ENCODE results near the gene GJC3. TPM values are rescaled to one million over a fixed set of nuclear protein-coding genes. Genes with fewer than 3 reads are reported as not detected.
"Not testable (repeated sequence)": the region's sequence is repeated elsewhere in the genome, so short reads cannot be mapped to it uniquely, and the experiment has no call there.

The GJC3 gene, protein sequence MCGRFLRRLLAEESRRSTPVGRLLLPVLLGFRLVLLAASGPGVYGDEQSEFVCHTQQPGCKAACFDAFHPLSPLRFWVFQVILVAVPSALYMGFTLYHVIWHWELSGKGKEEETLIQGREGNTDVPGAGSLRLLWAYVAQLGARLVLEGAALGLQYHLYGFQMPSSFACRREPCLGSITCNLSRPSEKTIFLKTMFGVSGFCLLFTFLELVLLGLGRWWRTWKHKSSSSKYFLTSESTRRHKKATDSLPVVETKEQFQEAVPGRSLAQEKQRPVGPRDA
- 0.28 and 0.45 TPM in 2 replicates for total RNA-seq
- long read RNA-seq, result 0 reads

DNA sequence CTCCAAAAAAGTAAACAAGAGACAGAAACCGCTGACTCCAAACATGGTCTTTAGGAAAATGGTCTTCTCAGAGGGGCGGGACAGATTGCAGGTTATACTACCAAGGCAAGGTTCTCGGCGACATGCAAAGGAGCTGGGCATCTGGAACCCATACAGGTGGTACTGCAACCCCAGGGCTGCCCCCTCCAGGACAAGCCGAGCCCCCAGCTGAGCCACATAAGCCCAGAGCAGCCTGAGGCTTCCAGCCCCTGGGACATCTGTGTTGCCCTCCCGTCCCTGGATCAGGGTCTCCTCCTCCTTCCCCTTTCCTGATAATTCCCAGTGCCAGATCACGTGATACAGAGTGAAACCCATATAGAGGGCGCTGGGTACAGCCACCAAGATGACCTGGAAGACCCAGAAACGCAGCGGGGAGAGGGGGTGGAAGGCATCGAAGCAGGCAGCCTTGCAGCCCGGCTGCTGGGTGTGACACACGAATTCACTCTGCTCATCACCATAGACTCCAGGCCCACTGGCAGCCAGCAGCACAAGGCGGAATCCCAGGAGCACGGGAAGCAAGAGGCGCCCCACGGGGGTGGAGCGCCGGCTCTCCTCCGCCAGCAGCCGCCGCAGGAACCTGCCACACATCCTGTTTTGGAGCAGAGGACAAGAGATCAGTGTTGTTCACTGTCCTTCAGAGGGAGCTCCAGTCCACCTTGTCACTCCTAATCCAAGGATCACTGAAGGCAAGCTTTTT is at the start of gene GJC3:
GJC3 (minus strand) TSS at position 627 of the 736 bp plus-strand sequence; CDS start at position 627, 0 bp downstream.
- DNase-seq (ENCODE audit: low read depth, low spot score), result peak; percentile 46
- Mint-ChIP-seq H3K27me3 (ENCODE audit: low read depth) (peaks cover 48% of the 10 kb centered on the region), H3K36me3 (ENCODE audit: low read depth) (no peaks in the 10 kb centered on the region), H3K27ac (ENCODE audit: unreplicated experiment) (no peak within 1 kb of the TSS), H3K4me3 (peak within 1 kb of the TSS; percentile 80), H3K9me3 (no peaks in the 10 kb centered on the region), H3K4me1 (peaks cover 26% of the 10 kb centered on the region)
- TF ChIP-seq, protein P1, sequence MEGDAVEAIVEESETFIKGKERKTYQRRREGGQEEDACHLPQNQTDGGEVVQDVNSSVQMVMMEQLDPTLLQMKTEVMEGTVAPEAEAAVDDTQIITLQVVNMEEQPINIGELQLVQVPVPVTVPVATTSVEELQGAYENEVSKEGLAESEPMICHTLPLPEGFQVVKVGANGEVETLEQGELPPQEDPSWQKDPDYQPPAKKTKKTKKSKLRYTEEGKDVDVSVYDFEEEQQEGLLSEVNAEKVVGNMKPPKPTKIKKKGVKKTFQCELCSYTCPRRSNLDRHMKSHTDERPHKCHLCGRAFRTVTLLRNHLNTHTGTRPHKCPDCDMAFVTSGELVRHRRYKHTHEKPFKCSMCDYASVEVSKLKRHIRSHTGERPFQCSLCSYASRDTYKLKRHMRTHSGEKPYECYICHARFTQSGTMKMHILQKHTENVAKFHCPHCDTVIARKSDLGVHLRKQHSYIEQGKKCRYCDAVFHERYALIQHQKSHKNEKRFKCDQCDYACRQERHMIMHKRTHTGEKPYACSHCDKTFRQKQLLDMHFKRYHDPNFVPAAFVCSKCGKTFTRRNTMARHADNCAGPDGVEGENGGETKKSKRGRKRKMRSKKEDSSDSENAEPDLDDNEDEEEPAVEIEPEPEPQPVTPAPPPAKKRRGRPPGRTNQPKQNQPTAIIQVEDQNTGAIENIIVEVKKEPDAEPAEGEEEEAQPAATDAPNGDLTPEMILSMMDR (conservative IDR thresholded peaks at IDR 0.05), result peak; percentile 55

DNA sequence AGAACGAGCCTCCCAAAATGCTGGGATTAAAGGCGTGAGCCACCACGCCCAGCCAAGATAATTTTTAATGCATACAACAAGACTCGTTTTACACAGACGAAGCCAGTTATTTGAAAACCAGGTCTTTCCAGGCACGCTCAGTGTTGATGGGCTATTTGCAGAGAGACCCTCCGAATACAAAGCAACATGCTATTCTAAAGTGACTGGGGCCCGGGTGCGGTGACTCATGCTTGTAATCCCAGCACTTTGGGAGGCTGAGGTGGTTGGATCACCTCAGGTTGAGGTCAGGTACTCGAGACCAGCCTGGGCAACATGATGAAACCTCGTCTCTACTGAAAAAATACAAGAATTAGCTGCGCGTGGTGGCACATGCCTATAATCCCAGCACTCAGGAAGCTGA is 47.2 kb upstream of the GJC3 start:
- Mint-ChIP-seq H3K9me3 (no peaks in the 10 kb centered on the region), H3K4me1 (peaks cover 8% of the 10 kb centered on the region), H3K36me3 (ENCODE audit: low read depth) (no peaks in the 10 kb centered on the region), H3K4me3 (no peak overlapping the region), H3K27ac (ENCODE audit: unreplicated experiment) (no peak overlapping the region), H3K27me3 (ENCODE audit: low read depth) (peaks cover 16% of the 10 kb centered on the region)
- TF ChIP-seq, protein P1 (conservative IDR thresholded peaks at IDR 0.05), result no peak
- no peak for DNase-seq (ENCODE audit: low read depth, low spot score)

GRCh38 chr7:99975782-99976521 is 46.5 kb upstream of the GJC3 start, which contains the start of gene AZGP1:
Gene AZGP1, minus strand, starts transcription at chr7:99976031. Its CDS starts 11 bp downstream, at chr7:99976020.
- peaks cover 15% of the 10 kb centered on the region for H3K27me3 Mint-ChIP-seq (ENCODE audit: low read depth)
- TF ChIP-seq, protein P1 (conservative IDR thresholded peaks at IDR 0.05), result no peak
- no peaks in the 10 kb centered on the region for H3K9me3 Mint-ChIP-seq
- H3K27ac Mint-ChIP-seq (ENCODE audit: unreplicated experiment), result no peak within 1 kb of the TSS
- no peak for DNase-seq (ENCODE audit: low read depth, low spot score)
- peaks cover 8% of the 10 kb centered on the region for H3K4me1 Mint-ChIP-seq
- H3K4me3 Mint-ChIP-seq, result no peak within 1 kb of the TSS
- no peaks in the 10 kb centered on the region for H3K36me3 Mint-ChIP-seq (ENCODE audit: low read depth)

- DNase-seq (ENCODE audit: low read depth, low spot score), result no peak
- Mint-ChIP-seq H3K9me3 (no peaks in the 10 kb centered on the region), H3K36me3 (ENCODE audit: low read depth) (no peaks in the 10 kb centered on the region), H3K27me3 (ENCODE audit: low read depth) (peaks cover 25% of the 10 kb centered on the region), H3K27ac (ENCODE audit: unreplicated experiment) (no peak overlapping the region), H3K4me3 (no peak overlapping the region), H3K4me1 (peaks cover 4% of the 10 kb centered on the region)
- TF ChIP-seq, protein P1 (conservative IDR thresholded peaks at IDR 0.05), result no peak
These were observed 45.3 kb upstream of the GJC3 start for GRCh38 chr7:99974681-99975080.

- not testable (repeated sequence) for H3K4me1 Mint-ChIP-seq; H3K9me3 Mint-ChIP-seq; H3K36me3 Mint-ChIP-seq (ENCODE audit: low read depth); H3K4me3 Mint-ChIP-seq; DNase-seq (ENCODE audit: low read depth, low spot score); H3K27ac Mint-ChIP-seq (ENCODE audit: unreplicated experiment)
- H3K27me3 Mint-ChIP-seq (ENCODE audit: low read depth), result peaks cover 28% of the 10 kb centered on the region
These were observed 44.4 kb upstream of the GJC3 start for GRCh38 chr7:99973817-99974216.
